ENCODE data around the gene MSRB1. TPM values are rescaled to one million over a fixed set of nuclear protein-coding genes. Genes with fewer than 3 reads are reported as not detected.
A peak's percentile ranks its signal among the peaks of the same experiment; 100 is the strongest.

Gene MSRB1
- total and polyA plus RNA-seq, 10 donors = 31.1 to 114 (median 57.2) TPM

DNA sequence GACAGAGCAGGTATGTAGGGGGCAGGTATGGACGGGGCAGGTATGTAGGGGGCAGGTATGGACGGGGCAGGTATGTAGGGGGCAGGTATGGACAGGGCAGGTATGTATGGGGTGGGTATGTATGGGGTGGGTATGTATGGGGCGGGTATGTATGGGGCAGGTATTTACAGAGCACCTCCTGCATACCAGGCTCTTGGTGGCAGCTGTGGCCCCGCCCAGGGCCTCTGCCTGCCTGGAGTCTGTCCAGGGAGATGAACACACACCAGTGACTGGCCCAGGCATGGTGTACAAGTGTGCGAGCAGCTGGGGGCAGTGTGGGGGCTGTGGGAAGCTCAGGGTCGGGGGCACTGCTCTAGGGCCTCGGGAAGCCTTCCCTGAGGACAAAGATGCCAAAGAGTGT is 7.0 kb upstream of the MSRB1 start:
- Histone ChIP-seq H3K36me3 (no peaks in the 10 kb centered on the region), H3K9me3 (no peaks in the 10 kb centered on the region), H3K27ac (no peak overlapping the region), H3K27me3 (replicated peaks in 1 of 7) (peaks cover 0 to 9% (median 0%) of the 10 kb centered on the region in 7 donors), H3K4me3 (no peak overlapping the region), H3K4me1 (no peaks in the 10 kb centered on the region)
- no peak for TF ChIP-seq CTCF (IDR thresholded peaks at IDR 0.05 in 8 of 11, conservative IDR thresholded peaks at IDR 0.05 in 3 of 11)
- TF ChIP-seq POLR2A (IDR thresholded peaks at IDR 0.05) = no peak
- TF ChIP-seq POLR2AphosphoS5 (IDR thresholded peaks at IDR 0.05) = no peak
- no peak for DNase-seq
- intact Hi-C loops (cut with DNase I; ENCODE audit: low total_unique reads) = no loop called here
- 72 to 85% (median 76%) methylated on average over 7 of the region's 7 CpGs for WGBS, 5 donors

DNA sequence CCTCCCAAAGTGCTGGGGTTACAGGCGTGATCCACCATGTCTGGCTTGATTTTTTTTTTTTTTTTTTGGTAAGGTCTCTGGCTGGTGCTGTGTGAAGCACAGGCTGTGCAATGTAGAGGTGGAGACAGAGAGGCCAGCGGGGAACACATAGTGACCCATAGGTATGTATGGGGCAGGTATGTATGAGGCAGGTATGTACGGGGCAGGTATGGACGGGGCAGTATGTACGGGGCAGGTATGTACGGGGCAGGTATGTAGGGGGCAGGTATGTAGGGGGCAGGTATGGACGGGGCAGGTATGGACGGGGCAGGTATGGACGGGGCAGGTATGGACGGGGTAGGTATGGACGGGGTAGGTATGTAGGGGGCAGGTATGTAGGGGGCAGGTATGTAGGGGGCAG is 6.5 kb upstream of the MSRB1 start:
- Histone ChIP-seq H3K27me3 (replicated peaks in 1 of 7) (peaks cover 0 to 4% (median 0%) of the 10 kb centered on the region in 7 donors), H3K36me3 (no peaks in the 10 kb centered on the region), H3K27ac (no peak overlapping the region), H3K9me3 (no peaks in the 10 kb centered on the region), H3K4me1 (no peaks in the 10 kb centered on the region), H3K4me3 (no peak overlapping the region)
- TF ChIP-seq CTCF (IDR thresholded peaks at IDR 0.05 in 8 of 11, conservative IDR thresholded peaks at IDR 0.05 in 3 of 11) (no peak), POLR2AphosphoS5 (IDR thresholded peaks at IDR 0.05) (no peak), POLR2A (IDR thresholded peaks at IDR 0.05) (no peak)
- 91 to 97% (median 95%) methylated on average over 10 to 11 of the region's 11 CpGs for WGBS, 5 donors
- intact Hi-C loops (cut with DNase I; ENCODE audit: low total_unique reads) = no loop called here
- DNase-seq = no peak

DNA sequence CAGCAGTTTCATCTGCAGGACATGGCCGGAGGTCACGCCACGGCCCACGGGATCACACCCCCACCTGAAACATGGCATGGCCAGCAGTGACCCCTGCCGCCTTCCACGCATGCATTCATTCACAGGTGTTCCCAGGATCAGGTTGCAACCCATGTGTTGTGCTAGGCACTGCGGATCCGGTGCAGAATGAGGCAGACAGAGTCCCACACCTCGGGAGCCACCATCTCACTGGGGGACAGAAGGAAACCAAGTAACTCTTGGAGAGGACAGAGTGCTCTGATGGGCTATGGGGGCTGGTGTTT is 4.3 kb upstream of the MSRB1 start:
- no peaks in the 10 kb centered on the region for H3K36me3 ChIP-seq
- H3K4me1 ChIP-seq = peaks cover 2 to 15% (median 10%) of the 10 kb centered on the region in 6 donors
- H3K27me3 ChIP-seq (replicated peaks in 1 of 7) = no peaks in the 10 kb centered on the region
- WGBS, 5 donors = 78 to 96% (median 87%) methylated on average over 5 to 9 of the region's 9 CpGs
- H3K9me3 ChIP-seq = no peaks in the 10 kb centered on the region
- DNase-seq = no peak
- TF ChIP-seq CTCF (IDR thresholded peaks at IDR 0.05 in 8 of 11, conservative IDR thresholded peaks at IDR 0.05 in 3 of 11) (no peak), POLR2A (IDR thresholded peaks at IDR 0.05) (no peak), POLR2AphosphoS5 (IDR thresholded peaks at IDR 0.05) (no peak)
- intact Hi-C loops (cut with DNase I; ENCODE audit: low total_unique reads) = no loop called here
- H3K4me3 ChIP-seq = no peak overlapping the region
- H3K27ac ChIP-seq = no peak overlapping the region

DNA sequence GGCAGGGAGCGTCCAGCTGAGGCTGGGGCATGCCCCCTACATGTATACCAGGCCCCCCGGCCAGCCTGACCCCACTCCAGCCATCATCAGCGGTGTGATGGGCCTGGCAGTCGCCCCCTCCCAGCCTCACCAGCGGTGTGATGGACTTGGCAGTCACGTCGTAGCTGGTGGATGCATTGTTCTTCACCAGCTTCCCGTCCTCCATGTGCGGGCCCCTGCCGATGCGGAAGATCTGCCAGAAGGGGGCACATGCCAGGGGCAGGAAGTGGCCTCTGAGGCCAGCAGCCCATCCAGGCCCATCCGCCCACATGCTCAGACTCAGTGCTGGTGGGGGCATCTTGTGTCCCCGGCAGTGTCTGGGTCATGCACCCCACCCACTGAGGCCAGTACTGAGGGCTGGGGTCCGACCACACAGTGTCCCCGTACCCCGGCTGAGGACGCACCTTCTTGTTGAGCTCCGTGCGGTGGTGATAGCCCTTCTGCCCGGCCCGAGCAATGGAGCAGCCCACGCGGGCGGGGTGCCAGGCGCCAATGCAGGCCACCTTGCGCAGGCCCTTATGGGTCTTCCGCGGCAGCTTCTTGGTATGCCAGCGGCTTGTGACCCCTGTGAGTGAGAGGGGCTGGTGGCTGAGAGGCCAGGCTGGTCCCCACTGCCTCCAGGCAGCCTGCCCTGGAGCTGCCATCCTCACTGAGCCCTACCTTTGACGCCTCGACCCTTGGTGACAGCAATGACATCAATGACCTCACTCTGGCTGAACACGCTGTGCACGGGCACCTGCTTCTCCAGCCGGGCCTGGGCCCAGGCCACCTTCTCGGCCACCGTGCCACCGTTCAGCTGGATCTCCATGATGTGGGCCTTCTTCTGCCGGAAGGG is 3.7 kb upstream of the MSRB1 start:
- peak; percentile 75 for DNase-seq
- Histone ChIP-seq H3K27me3 (replicated peaks in 1 of 7) (no peaks in the 10 kb centered on the region), H3K4me3 (no peak overlapping the region), H3K4me1 (peaks cover 8 to 21% (median 16%) of the 10 kb centered on the region in 6 donors), H3K27ac (no peak overlapping the region), H3K36me3 (no peaks in the 10 kb centered on the region), H3K9me3 (no peaks in the 10 kb centered on the region)
- 78 to 91% (median 82%) methylated on average over 30 to 38 of the region's 38 CpGs for WGBS, 5 donors
- intact Hi-C loops (cut with DNase I; ENCODE audit: low total_unique reads) = no loop called here
- TF ChIP-seq POLR2A (IDR thresholded peaks at IDR 0.05) = no peak
- TF ChIP-seq POLR2AphosphoS5 (IDR thresholded peaks at IDR 0.05) = no peak
- no peak for TF ChIP-seq CTCF (IDR thresholded peaks at IDR 0.05 in 8 of 11, conservative IDR thresholded peaks at IDR 0.05 in 3 of 11)

Measured in spleen (tissue), 11 donors.